ENCODE measurements around the gene LY9. TPM values are rescaled to one million over a fixed set of nuclear protein-coding genes. Genes with fewer than 3 reads are reported as not detected.

Gene LY9
- total and polyA plus RNA-seq, 9 of the 15 experiments (the other 6 are each of a cell fraction or from before 2014, with no cell fraction given), result not detected

GRCh38 chr1:160773093-160773492 lies 22.9 kb upstream of the LY9 start (continued):
- TF ChIP-seq SMARCB1 (IDR thresholded peaks at IDR 0.05; ENCODE audit: insufficient read length, low read depth) (no peak), CREB1 (IDR thresholded peaks at IDR 0.05) (no peak), CREB1 (CRISPR knock-in tag; IDR thresholded peaks at IDR 0.05) (no peak), POLR2A (conservative IDR thresholded peaks at IDR 0.05) (no peak), ZNF766 (CRISPR knock-in tag; conservative IDR thresholded peaks at IDR 0.05) (no peak), E2F6 (IDR thresholded peaks at IDR 0.05; ENCODE audit: borderline replicate concordance in 1 of 2, extremely low read depth in 1 of 2, insufficient read depth in 1 of 2, insufficient read length in 1 of 2, low read depth in 1 of 2, low read length in 1 of 2, poor library complexity in 1 of 2, severe bottlenecking in 1 of 2) (no peak)
- TF ChIP-seq, protein P1, sequence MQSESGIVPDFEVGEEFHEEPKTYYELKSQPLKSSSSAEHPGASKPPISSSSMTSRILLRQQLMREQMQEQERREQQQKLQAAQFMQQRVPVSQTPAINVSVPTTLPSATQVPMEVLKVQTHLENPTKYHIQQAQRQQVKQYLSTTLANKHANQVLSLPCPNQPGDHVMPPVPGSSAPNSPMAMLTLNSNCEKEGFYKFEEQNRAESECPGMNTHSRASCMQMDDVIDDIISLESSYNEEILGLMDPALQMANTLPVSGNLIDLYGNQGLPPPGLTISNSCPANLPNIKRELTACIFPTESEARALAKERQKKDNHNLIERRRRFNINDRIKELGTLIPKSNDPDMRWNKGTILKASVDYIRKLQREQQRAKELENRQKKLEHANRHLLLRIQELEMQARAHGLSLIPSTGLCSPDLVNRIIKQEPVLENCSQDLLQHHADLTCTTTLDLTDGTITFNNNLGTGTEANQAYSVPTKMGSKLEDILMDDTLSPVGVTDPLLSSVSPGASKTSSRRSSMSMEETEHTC (IDR thresholded peaks at IDR 0.05), result no peak

DNA sequence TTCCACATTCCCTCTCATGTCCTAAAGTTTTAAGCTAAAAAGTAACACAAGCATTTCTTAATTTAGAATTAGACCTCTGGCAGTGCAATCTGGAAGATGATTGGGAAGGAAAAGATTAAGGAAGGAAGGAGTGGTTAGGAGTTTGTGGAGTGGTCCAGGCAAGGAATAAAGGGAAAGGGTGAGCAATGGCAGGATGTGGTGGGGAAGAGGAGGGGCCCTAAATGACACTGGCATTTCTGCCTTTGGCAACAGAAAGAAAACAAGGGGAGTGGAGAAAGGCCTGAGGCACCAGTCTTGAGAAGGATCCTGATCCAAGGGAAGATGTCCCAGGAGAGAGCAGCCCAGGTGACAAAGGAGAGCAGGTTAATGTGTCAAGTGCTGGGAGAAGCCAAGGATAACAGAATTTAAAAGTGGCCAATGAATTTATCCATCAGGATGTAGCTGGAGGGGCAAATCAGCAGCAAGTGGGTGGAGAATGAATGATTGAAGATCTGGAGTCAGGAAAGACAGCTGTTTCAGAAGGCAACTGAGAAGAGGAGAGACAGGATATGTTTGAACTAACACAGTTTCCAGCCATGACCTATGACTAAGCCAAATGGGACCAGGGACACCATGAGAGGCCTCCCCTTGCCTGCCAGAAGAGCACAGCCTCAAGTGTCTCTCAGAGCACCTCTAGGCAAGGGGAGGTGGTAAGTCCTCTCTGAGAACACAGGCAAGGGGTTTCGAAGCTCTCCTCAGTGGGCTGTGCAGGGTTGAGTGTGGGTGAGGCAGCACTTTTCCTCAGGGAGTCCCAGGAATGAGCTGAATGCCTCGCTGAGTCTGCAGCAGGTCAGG lies 20.9 kb upstream of the LY9 start:
- H3K4me1 ChIP-seq (replicated peaks in 1 of 2; ENCODE audit: control insufficient read depth in 2 of 2, insufficient read depth in 2 of 2, low read length in 2 of 2), result no peaks in the 10 kb centered on the region
- POLR2A ChIA-PET, result interaction anchor here (0.7 kb wide), 1 partner anchor 9 kb away, joined by 3 read pairs; no protein-coding TSS in a partner anchor
- DNase-seq (ENCODE audit: extremely low read depth in 1 of 4, low spot score in 3 of 4), result no peak
- 0% methylated on average over 2 of the region's 2 CpGs for WGBS (ENCODE audit: insufficient coverage, low coverage, missing lambda C conversion rate)
- no peak for FAIRE-seq
- CTCF ChIA-PET (ENCODE audit: low intra/inter-chr PET ratio), result interaction anchor here (0.9 kb wide), 1 partner anchor 93 kb away, joined by 5 read pairs; no protein-coding TSS in a partner anchor
- no peak overlapping the region for H3K4me3 ChIP-seq
- no peak overlapping the region for H2AFZ ChIP-seq (ENCODE audit: low read depth, low read length)
- H3K9me1 ChIP-seq (ENCODE audit: control insufficient read depth, insufficient read depth, low read length), result no peaks in the 10 kb centered on the region
- H3K27me3 ChIP-seq (ENCODE audit: control insufficient read depth in 2 of 2, insufficient read depth in 2 of 2, low read length in 2 of 2), result peaks cover 2 to 16% of the 10 kb centered on the region in 2 experiments; a peak in 3 of 5 replicates
- no peak for ATAC-seq
- H3K79me2 ChIP-seq (ENCODE audit: control insufficient read depth, insufficient read depth, low read length), result no peaks in the 10 kb centered on the region
- no TSS peak for BruUV-seq (replicated peaks)
- H3K27ac ChIP-seq (ENCODE audit: extremely low read depth, low read depth, low read length), result no peak overlapping the region
- in situ Hi-C loops (cut with MboI) (no loop called here), intact Hi-C loops (cut with micrococcal nuclease) (no loop called here)
- 0 out of 2 replicates have a peak, but pooled peaks cover 2% of the 10 kb centered on the region for H4K20me1 ChIP-seq (replicated peaks; ENCODE audit: control insufficient read depth, insufficient read depth, low read length)
- no peaks in the 10 kb centered on the region for H3K36me3 ChIP-seq (ENCODE audit: control insufficient read depth, insufficient read depth, low read length)
- no peak overlapping the region for H3K4me2 ChIP-seq (ENCODE audit: insufficient read depth, low read length)
- H3K9ac ChIP-seq (ENCODE audit: insufficient read depth in 1 of 2, low read depth in 2 of 2, low read length in 2 of 2), result no peak overlapping the region
- H3K9me3 ChIP-seq (replicated peaks; ENCODE audit: control insufficient read depth, insufficient read depth, low read depth, low read length), result no peaks in the 10 kb centered on the region
- TF ChIP-seq ATF3 (IDR thresholded peaks at IDR 0.05) (no peak), ATF3 (CRISPR knock-in tag; conservative IDR thresholded peaks at IDR 0.05) (no peak), MXI1 (IDR thresholded peaks at IDR 0.05; ENCODE audit: low read depth, low read length) (no peak), NR2C1 (IDR thresholded peaks at IDR 0.05) (no peak), NR2C1 (tag; IDR thresholded peaks at IDR 0.05) (no peak), GATAD2A (IDR thresholded peaks at IDR 0.05) (no peak), SMAD1 (IDR thresholded peaks at IDR 0.05; ENCODE audit: low read depth, low read length, partially characterized antibody) (no peak), STAG1 (CRISPR knock-in tag; IDR thresholded peaks at IDR 0.05; ENCODE audit: borderline replicate concordance) (no peak)
- TF ChIP-seq, protein P2, sequence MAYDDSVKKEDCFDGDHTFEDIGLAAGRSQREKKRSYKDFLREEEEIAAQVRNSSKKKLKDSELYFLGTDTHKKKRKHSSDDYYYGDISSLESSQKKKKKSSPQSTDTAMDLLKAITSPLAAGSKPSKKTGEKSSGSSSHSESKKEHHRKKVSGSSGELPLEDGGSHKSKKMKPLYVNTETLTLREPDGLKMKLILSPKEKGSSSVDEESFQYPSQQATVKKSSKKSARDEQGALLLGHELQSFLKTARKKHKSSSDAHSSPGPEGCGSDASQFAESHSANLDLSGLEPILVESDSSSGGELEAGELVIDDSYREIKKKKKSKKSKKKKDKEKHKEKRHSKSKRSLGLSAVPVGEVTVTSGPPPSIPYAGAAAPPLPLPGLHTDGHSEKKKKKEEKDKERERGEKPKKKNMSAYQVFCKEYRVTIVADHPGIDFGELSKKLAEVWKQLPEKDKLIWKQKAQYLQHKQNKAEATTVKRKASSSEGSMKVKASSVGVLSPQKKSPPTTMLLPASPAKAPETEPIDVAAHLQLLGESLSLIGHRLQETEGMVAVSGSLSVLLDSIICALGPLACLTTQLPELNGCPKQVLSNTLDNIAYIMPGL (CRISPR knock-in tag; IDR thresholded peaks at IDR 0.05), result no peak

Measured in K562 (cell line).